ENCODE data around the gene GLB1L3.
"Not testable (repeated sequence)": the region's sequence is repeated elsewhere in the genome, so short reads cannot be mapped to it uniquely, and the experiment has no call there.

GLB1L3 gene

DNA sequence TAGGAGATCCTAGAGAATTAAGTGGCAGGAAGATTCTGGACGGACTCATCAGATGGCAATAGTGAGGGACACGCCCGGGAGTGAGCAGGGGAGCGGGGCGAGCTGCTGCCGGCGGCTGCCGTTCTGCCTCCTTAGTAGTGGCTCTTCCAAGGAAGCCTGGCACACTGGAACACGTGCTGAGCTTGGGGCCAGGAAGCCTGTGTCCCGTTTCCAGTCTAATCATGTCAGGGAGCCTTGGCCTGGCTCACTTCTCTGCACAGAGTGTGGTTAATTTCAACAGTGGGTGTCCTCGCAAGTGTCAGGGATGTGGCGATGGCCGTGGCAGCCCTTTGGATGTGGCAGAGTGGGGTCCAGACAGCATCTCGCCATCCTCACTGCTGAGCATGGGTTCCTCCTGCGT, 16.5 kb downstream of the GLB1L3 start:
- Histone ChIP-seq H3K9ac (ENCODE audit: low read depth, low read length) (no peak overlapping the region), H3K36me3 (ENCODE audit: insufficient read depth, low read depth, low read length) (peaks cover 40% of the 10 kb centered on the region; the same call in 1 of the 2 replicates), H3K27ac (ENCODE audit: low read length) (no peak overlapping the region), H3K4me1 (ENCODE audit: insufficient read depth, low read length) (no peaks in the 10 kb centered on the region), H3K4me3 (ENCODE audit: low read length) (no peak overlapping the region), H3K27me3 (ENCODE audit: insufficient read depth, low read length) (no peaks in the 10 kb centered on the region), H3K9me3 (ENCODE audit: insufficient read depth, low read depth, low read length) (no peaks in the 10 kb centered on the region)

GRCh38 chr11:134293119-134294113, 17.2 kb downstream of the GLB1L3 start:
- H3K27me3 ChIP-seq (ENCODE audit: insufficient read depth, low read length) = no peaks in the 10 kb centered on the region
- H3K4me1 ChIP-seq (ENCODE audit: insufficient read depth, low read length) = no peaks in the 10 kb centered on the region
- peaks cover 42% of the 10 kb centered on the region; the same call in 1 of the 2 replicates for H3K36me3 ChIP-seq (ENCODE audit: insufficient read depth, low read depth, low read length)
- no peak overlapping the region for H3K27ac ChIP-seq (ENCODE audit: low read length)
- H3K9ac ChIP-seq (ENCODE audit: low read depth, low read length) = no peak overlapping the region
- H3K9me3 ChIP-seq (ENCODE audit: insufficient read depth, low read depth, low read length) = no peaks in the 10 kb centered on the region
- H3K4me3 ChIP-seq (ENCODE audit: low read length) = no peak overlapping the region

GRCh38 chr11:134294664-134295063, 18.5 kb downstream of the GLB1L3 start:
- Histone ChIP-seq H3K9me3 (ENCODE audit: insufficient read depth, low read depth, low read length) (no peaks in the 10 kb centered on the region), H3K36me3 (ENCODE audit: insufficient read depth, low read depth, low read length) (peaks cover 44% of the 10 kb centered on the region; the same call in 1 of the 2 replicates), H3K27ac (ENCODE audit: low read length) (no peak overlapping the region), H3K9ac (ENCODE audit: low read depth, low read length) (no peak overlapping the region), H3K27me3 (ENCODE audit: insufficient read depth, low read length) (no peaks in the 10 kb centered on the region), H3K4me3 (ENCODE audit: low read length) (no peak overlapping the region), H3K4me1 (ENCODE audit: insufficient read depth, low read length) (no peaks in the 10 kb centered on the region)

GRCh38 chr11:134312223-134312622, 36.0 kb downstream of the GLB1L3 start:
- Histone ChIP-seq H3K36me3 (ENCODE audit: insufficient read depth, low read depth, low read length) (peaks cover 22% of the 10 kb centered on the region; the same call in 1 of the 2 replicates), H3K4me3 (ENCODE audit: low read length) (no peak overlapping the region), H3K9me3 (ENCODE audit: insufficient read depth, low read depth, low read length) (peaks cover 4% of the 10 kb centered on the region; the same call in 1 of the 2 replicates), H3K27ac (ENCODE audit: low read length) (no peak overlapping the region), H3K27me3 (ENCODE audit: insufficient read depth, low read length) (no peaks in the 10 kb centered on the region), H3K9ac (ENCODE audit: low read depth, low read length) (no peak overlapping the region), H3K4me1 (ENCODE audit: insufficient read depth, low read length) (no peaks in the 10 kb centered on the region)

GRCh38 chr11:134312807-134313206, 36.6 kb downstream of the GLB1L3 start:
- H3K4me1 ChIP-seq (ENCODE audit: insufficient read depth, low read length) = no peaks in the 10 kb centered on the region
- H3K4me3 ChIP-seq (ENCODE audit: low read length) = no peak overlapping the region
- no peak overlapping the region for H3K9ac ChIP-seq (ENCODE audit: low read depth, low read length)
- H3K27ac ChIP-seq (ENCODE audit: low read length) = no peak overlapping the region
- H3K9me3 ChIP-seq (ENCODE audit: insufficient read depth, low read depth, low read length) = peaks cover 6% of the 10 kb centered on the region; the same call in 1 of the 2 replicates
- H3K36me3 ChIP-seq (ENCODE audit: insufficient read depth, low read depth, low read length) = peaks cover 16% of the 10 kb centered on the region; the same call in 1 of the 2 replicates
- no peaks in the 10 kb centered on the region for H3K27me3 ChIP-seq (ENCODE audit: insufficient read depth, low read length)

DNA sequence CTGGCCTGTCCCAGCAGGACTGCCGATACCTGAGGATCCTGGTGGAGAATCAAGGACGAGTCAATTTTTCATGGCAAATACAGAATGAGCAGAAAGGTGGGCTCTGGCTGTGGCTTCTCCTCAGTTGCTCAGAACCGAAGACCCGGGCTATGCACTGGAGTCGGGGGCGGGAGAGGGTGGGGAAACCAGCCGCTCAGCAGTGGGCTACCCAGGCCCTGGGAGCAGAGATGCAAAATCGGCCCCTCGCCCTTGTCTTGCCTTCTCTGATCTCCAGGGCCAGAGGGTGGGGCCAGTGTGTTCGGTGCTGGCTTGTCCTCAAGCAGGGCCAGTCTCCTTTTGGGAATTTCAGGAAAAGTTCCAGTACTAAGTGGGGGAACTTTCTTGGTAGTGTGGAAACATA, 37.2 kb downstream of the GLB1L3 start:
- Histone ChIP-seq H3K9me3 (ENCODE audit: insufficient read depth, low read depth, low read length) (peaks cover 6% of the 10 kb centered on the region; the same call in 1 of the 2 replicates), H3K36me3 (ENCODE audit: insufficient read depth, low read depth, low read length) (peaks cover 16% of the 10 kb centered on the region; the same call in 1 of the 2 replicates), H3K4me3 (ENCODE audit: low read length) (no peak overlapping the region), H3K27me3 (ENCODE audit: insufficient read depth, low read length) (no peaks in the 10 kb centered on the region), H3K27ac (ENCODE audit: low read length) (no peak overlapping the region), H3K9ac (ENCODE audit: low read depth, low read length) (no peak overlapping the region), H3K4me1 (ENCODE audit: insufficient read depth, low read length) (no peaks in the 10 kb centered on the region)

GRCh38 chr11:134313821-134314607, 37.8 kb downstream of the GLB1L3 start:
- H3K27ac ChIP-seq (ENCODE audit: low read length) = no peak overlapping the region
- H3K4me3 ChIP-seq (ENCODE audit: low read length) = no peak overlapping the region
- H3K36me3 ChIP-seq (ENCODE audit: insufficient read depth, low read depth, low read length) = peaks cover 16% of the 10 kb centered on the region; the same call in 1 of the 2 replicates
- peaks cover 6% of the 10 kb centered on the region; the same call in 1 of the 2 replicates for H3K9me3 ChIP-seq (ENCODE audit: insufficient read depth, low read depth, low read length)
- H3K27me3 ChIP-seq (ENCODE audit: insufficient read depth, low read length) = no peaks in the 10 kb centered on the region
- no peak overlapping the region for H3K9ac ChIP-seq (ENCODE audit: low read depth, low read length)
- H3K4me1 ChIP-seq (ENCODE audit: insufficient read depth, low read length) = no peaks in the 10 kb centered on the region

- H3K36me3 ChIP-seq (ENCODE audit: insufficient read depth, low read depth, low read length) = peaks cover 20% of the 10 kb centered on the region; the same call in 1 of the 2 replicates
- no peaks in the 10 kb centered on the region for H3K27me3 ChIP-seq (ENCODE audit: insufficient read depth, low read length)
- H3K9ac ChIP-seq (ENCODE audit: low read depth, low read length) = no peak overlapping the region
- no peak overlapping the region for H3K4me3 ChIP-seq (ENCODE audit: low read length)
- H3K27ac ChIP-seq (ENCODE audit: low read length) = no peak overlapping the region
- no peaks in the 10 kb centered on the region for H3K4me1 ChIP-seq (ENCODE audit: insufficient read depth, low read length)
- peaks cover 6% of the 10 kb centered on the region; the same call in 1 of the 2 replicates for H3K9me3 ChIP-seq (ENCODE audit: insufficient read depth, low read depth, low read length)
Measured at GRCh38 chr11:134317103-134317502, 40.9 kb downstream of the GLB1L3 start.

DNA sequence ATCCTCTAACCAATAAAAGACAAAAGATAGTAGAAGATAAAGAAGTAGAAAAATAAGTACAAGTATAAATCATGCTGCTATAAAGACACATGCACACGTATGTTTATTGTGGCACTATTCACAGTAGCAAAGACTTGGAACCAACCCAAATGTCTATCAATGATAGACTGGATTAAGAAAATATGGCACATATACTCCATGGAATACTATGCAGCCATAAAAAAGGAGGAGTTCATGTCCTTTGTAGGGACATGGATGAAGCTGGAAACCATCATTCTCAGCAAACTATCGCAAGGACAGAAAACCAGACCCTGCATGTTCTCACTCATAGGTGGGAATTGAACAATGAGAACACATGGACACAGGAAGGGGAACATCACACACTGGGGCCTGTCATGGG, 45.2 kb downstream of the GLB1L3 start:
- H3K4me1 ChIP-seq (ENCODE audit: insufficient read depth, low read length); H3K27ac ChIP-seq (ENCODE audit: low read length); H3K27me3 ChIP-seq (ENCODE audit: insufficient read depth, low read length); H3K9ac ChIP-seq (ENCODE audit: low read depth, low read length); H3K4me3 ChIP-seq (ENCODE audit: low read length); H3K9me3 ChIP-seq (ENCODE audit: insufficient read depth, low read depth, low read length): not testable (repeated sequence)
- H3K36me3 ChIP-seq (ENCODE audit: insufficient read depth, low read depth, low read length) = peaks cover 20% of the 10 kb centered on the region; the same call in 1 of the 2 replicates

GRCh38 chr11:134322553-134322952, 46.4 kb downstream of the GLB1L3 start:
- H3K27ac ChIP-seq (ENCODE audit: low read length) = no peak overlapping the region
- peaks cover 20% of the 10 kb centered on the region; the same call in 1 of the 2 replicates for H3K36me3 ChIP-seq (ENCODE audit: insufficient read depth, low read depth, low read length)
- no peaks in the 10 kb centered on the region for H3K4me1 ChIP-seq (ENCODE audit: insufficient read depth, low read length)
- H3K9ac ChIP-seq (ENCODE audit: low read depth, low read length) = no peak overlapping the region
- no peak overlapping the region for H3K4me3 ChIP-seq (ENCODE audit: low read length)
- H3K9me3 ChIP-seq (ENCODE audit: insufficient read depth, low read depth, low read length) = no peaks in the 10 kb centered on the region
- H3K27me3 ChIP-seq (ENCODE audit: insufficient read depth, low read length) = no peaks in the 10 kb centered on the region

DNA sequence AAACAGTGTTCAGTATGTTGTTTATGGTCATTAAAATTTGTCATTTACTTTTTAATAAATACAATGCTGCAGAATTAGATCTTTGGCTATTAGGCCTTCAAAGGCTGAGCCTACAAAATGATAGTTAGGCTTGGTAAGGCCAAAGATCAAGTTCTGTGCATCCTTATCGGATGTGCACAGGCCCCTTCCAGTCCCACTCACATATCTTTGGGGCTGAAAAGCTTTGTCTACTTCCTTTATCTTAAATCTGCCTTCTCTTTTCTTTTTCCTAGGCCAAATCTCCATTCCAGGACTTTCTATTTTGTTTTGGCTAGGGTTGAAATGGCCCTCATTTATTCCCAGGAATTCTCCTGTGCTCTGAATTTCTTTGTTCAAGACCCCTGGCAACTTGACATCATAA, 52.3 kb downstream of the GLB1L3 start:
- no peaks in the 10 kb centered on the region for H3K36me3 ChIP-seq (ENCODE audit: insufficient read depth, low read depth, low read length)
- no peak overlapping the region for H3K4me3 ChIP-seq (ENCODE audit: low read length)
- peaks cover 34% of the 10 kb centered on the region for H3K27me3 ChIP-seq (ENCODE audit: insufficient read depth, low read length)

More for the DNA sequence above, 52.3 kb downstream of the GLB1L3 start:
- Histone ChIP-seq H3K27ac (ENCODE audit: low read length) (no peak overlapping the region), H3K9ac (ENCODE audit: low read depth, low read length) (no peak overlapping the region), H3K9me3 (ENCODE audit: insufficient read depth, low read depth, low read length) (no peaks in the 10 kb centered on the region), H3K4me1 (ENCODE audit: insufficient read depth, low read length) (peaks cover 8% of the 10 kb centered on the region)

Measured in iPS-20b (cell line).